Chondrocyte (in vitro differentiated cells): Measurements from ENCODE around the gene EPOP. TPM values are rescaled to one million over a fixed set of nuclear protein-coding genes. Genes with fewer than 3 reads are reported as not detected.
"Not testable (repeated sequence)": the region's sequence is repeated elsewhere in the genome, so short reads cannot be mapped to it uniquely, and the experiment has no call there.

Experiments
- DNase-seq: peaks from one replicate; pipeline ENCODE4 v3.0.0; 2021; ENCODE audit warnings: mixed read lengths, low spot score
- H3K27ac Mint-ChIP-seq: one replicate; pipeline ENCODE4 v1.8.0; 2021; ENCODE audit warnings: mild to moderate bottlenecking, moderate library complexity, mixed read lengths; ENCODE audit not compliant: unreplicated experiment
- H3K27me3 Mint-ChIP-seq: 2 replicates; pipeline ENCODE4 v1.8.0; 2021; ENCODE audit warnings: low read depth, mixed read lengths
- H3K36me3 Mint-ChIP-seq: 2 replicates; pipeline ENCODE4 v1.8.0; 2021; ENCODE audit warnings: low read depth, mixed read lengths
- H3K4me1 Mint-ChIP-seq: 2 replicates; pipeline ENCODE4 v1.8.0; 2021; ENCODE audit warnings: low read depth, mild to moderate bottlenecking, mixed read lengths
- H3K4me3 Mint-ChIP-seq: one replicate; pipeline ENCODE4 v1.8.0; 2021; ENCODE audit warnings: mild to moderate bottlenecking, moderate library complexity, mixed read lengths; ENCODE audit not compliant: unreplicated experiment
- H3K9me3 Mint-ChIP-seq: 2 replicates; pipeline ENCODE4 v1.8.0; 2021; ENCODE audit warnings: low read depth, mixed read lengths
- total RNA-seq: library from RNA; stranded (reverse); gene quantifications from 3 replicates; pipeline ENCODE4 v1.2.1, GENCODE V29; 2021
- TF ChIP-seq, protein P1 (sequence below): fragments of 200-600 bp; sonication (generic); IDR thresholded peaks from 2 replicates; pipeline ENCODE4 v1.5.0; 2021; ENCODE audit warnings: antibody characterized with exemption, mild to moderate bottlenecking, moderate library complexity

Gene EPOP
- total RNA-seq, 1 donor from 2014 or later, result 2.8 TPM

DNA sequence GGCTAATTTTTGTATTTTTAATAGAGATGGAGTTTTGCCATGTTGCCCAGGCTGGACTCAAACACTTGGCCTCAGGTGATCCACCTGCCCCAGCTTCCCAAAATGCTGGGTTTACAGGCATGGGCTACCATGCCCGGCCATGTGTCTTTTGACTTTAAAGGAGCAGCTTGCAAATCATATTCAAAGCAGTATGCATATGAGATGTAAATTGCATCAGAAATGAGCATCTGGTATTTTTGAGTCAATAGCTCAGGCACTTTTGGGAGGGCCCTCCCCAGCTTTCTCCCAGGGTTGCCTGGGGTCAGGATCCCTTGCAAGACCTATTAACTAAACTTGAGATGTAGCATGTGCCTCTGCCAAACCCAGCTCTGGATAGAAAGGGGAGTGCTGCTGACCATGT is 21.5 kb downstream of the EPOP start:
- Mint-ChIP-seq H3K4me1 (peaks cover 11% of the 10 kb centered on the region), H3K4me3 (no peak overlapping the region), H3K27ac (no peak overlapping the region), H3K9me3 (no peaks in the 10 kb centered on the region), H3K27me3 (peaks cover 38% of the 10 kb centered on the region), H3K36me3 (peaks cover 2% of the 10 kb centered on the region)
- no peak for DNase-seq
- TF ChIP-seq, protein P1, sequence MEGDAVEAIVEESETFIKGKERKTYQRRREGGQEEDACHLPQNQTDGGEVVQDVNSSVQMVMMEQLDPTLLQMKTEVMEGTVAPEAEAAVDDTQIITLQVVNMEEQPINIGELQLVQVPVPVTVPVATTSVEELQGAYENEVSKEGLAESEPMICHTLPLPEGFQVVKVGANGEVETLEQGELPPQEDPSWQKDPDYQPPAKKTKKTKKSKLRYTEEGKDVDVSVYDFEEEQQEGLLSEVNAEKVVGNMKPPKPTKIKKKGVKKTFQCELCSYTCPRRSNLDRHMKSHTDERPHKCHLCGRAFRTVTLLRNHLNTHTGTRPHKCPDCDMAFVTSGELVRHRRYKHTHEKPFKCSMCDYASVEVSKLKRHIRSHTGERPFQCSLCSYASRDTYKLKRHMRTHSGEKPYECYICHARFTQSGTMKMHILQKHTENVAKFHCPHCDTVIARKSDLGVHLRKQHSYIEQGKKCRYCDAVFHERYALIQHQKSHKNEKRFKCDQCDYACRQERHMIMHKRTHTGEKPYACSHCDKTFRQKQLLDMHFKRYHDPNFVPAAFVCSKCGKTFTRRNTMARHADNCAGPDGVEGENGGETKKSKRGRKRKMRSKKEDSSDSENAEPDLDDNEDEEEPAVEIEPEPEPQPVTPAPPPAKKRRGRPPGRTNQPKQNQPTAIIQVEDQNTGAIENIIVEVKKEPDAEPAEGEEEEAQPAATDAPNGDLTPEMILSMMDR, result no peak

DNA sequence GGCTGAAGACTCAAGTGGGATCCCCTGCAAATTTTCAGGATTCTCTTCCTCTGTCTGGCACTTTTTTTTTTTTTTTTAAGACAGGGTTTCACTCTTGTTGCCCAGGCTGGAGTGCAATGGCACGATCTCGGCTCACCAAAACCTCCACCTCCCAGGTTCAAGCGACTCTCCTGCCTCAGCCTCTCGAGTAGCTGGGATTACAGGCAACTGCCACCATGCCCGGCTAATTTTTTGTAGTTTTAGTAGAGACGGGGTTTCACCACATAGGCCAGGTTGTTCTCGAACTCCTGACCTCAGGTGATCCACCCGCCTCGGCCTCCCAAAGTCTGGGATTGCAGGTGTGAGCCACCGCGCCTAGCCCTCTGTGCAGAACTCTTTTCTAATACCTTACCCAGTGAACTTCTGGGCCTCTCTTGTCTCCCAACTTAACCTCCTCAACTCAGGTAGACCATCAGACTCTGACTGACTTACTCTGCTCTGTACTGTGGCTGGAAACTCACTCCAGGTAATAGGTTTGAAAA is 24.0 kb downstream of the EPOP start:
- not testable (repeated sequence) for H3K27ac Mint-ChIP-seq, H3K4me1 Mint-ChIP-seq, H3K9me3 Mint-ChIP-seq, H3K36me3 Mint-ChIP-seq, H3K4me3 Mint-ChIP-seq
- H3K27me3 Mint-ChIP-seq, result peaks cover 40% of the 10 kb centered on the region
- peak; percentile 60 for DNase-seq

DNA sequence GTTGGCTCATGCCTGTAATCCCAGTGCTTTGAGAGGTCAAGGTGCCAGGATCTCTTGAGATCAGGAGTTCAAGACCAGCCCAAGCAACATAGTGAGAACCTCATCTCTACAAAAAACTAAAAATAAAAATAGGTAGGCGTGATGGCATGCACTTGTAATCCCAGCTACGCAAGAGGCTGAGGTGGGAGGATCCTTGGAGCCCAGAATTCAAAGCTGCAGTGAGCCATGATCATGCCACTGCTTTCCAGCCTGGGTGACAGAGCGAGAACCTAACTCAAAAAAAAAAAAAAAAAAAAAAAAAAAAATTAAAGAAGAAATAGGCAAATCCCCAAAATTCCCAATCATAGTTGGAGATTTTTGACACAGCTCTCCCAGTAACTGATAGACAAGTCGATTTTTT is 36.8 kb downstream of the EPOP start:
- Mint-ChIP-seq H3K27ac (no peak overlapping the region), H3K27me3 (peaks cover 16% of the 10 kb centered on the region), H3K36me3 (peaks cover 1% of the 10 kb centered on the region), H3K4me1 (peaks cover 3% of the 10 kb centered on the region), H3K9me3 (no peaks in the 10 kb centered on the region), H3K4me3 (no peak overlapping the region)
- no peak for DNase-seq
- TF ChIP-seq, protein P1, result no peak

GRCh38 chr17:38636054-38636453 is 38.7 kb downstream of the EPOP start:
- H3K4me3 Mint-ChIP-seq, result no peak overlapping the region
- TF ChIP-seq, protein P1, result no peak
- peaks cover 5% of the 10 kb centered on the region for H3K27me3 Mint-ChIP-seq
- no peak overlapping the region for H3K27ac Mint-ChIP-seq
- H3K36me3 Mint-ChIP-seq, result peaks cover 1% of the 10 kb centered on the region
- H3K4me1 Mint-ChIP-seq, result peaks cover 3% of the 10 kb centered on the region
- H3K9me3 Mint-ChIP-seq, result no peaks in the 10 kb centered on the region
- peak; percentile 35 for DNase-seq

DNA sequence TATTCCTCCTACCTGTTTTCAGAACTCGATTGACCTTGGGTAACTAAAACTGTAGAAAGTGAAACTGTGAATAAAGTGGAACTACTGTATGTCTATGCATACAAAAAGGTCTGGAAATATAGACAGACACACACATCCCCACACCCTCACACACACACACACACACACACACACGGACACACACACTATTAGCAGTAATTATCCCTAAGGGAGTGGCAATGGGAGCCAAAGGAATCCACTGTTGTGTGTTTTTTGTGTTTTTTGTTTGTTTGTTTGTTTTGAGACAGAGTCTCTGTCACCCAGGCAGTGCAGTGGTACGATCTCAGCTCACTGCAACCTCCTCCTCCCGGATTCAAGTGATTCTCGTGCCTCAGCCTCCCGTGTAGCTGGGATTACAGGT is 42.4 kb downstream of the EPOP start:
- Mint-ChIP-seq H3K27me3 (peaks cover 5% of the 10 kb centered on the region), H3K4me1 (peaks cover 3% of the 10 kb centered on the region), H3K4me3 (no peak overlapping the region), H3K36me3 (no peaks in the 10 kb centered on the region), H3K27ac (no peak overlapping the region), H3K9me3 (no peaks in the 10 kb centered on the region)
- DNase-seq, result peak; percentile 25
- TF ChIP-seq, protein P1, result no peak

DNA sequence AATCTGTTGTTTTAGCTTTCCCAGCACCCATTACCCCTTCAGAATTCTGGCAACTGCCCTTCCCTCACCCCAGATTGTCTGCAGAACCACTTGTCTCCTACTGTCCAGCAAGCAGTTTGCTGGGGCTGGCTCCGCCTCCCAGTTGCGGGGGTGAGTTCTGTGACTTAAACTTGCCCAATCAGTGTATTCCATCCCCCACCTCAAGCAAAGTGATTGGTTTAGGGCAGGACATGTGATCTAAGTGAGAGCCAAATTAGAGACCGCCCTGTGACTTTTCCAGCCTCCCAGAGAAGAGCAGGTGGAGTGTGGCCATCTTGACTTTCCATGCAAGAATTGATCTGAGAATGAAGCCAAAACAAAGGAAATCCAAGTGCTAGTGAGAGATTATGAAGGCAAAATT is 46.3 kb downstream of the EPOP start:
- no peaks in the 10 kb centered on the region for H3K36me3 Mint-ChIP-seq
- no peaks in the 10 kb centered on the region for H3K4me1 Mint-ChIP-seq
- H3K27ac Mint-ChIP-seq, result no peak overlapping the region
- DNase-seq, result peak; percentile 53
- no peak overlapping the region for H3K4me3 Mint-ChIP-seq
- TF ChIP-seq, protein P1, result no peak
- H3K9me3 Mint-ChIP-seq, result no peaks in the 10 kb centered on the region
- H3K27me3 Mint-ChIP-seq, result peaks cover 17% of the 10 kb centered on the region
